IMR-90 (cell line): Measurements from ENCODE around the gene APBB1IP. TPM values are rescaled to one million over a fixed set of nuclear protein-coding genes. Genes with fewer than 3 reads are reported as not detected.
"Not testable (repeated sequence)": the region's sequence is repeated elsewhere in the genome, so short reads cannot be mapped to it uniquely, and the experiment has no call there.

Experiments
- ATAC-seq: fragments of 200-7000 bp; cut with Tn5 transposase; 2 replicates; pipeline ENCODE4 v1.9.1; 2020; ENCODE audit warnings: low read depth, mild to moderate bottlenecking, moderate library complexity
- BruUV-seq: library from RNA; stranded (reverse); fragments of 400-500 nt; replicated peaks from 2 replicates; lab custom pipeline; 2021; lab: Mats Ljungman, UMichigan
- CTCF ChIA-PET: fragments of 300-600 bp; formaldehyde crosslinking; extraction: SDS; loops from one replicate; lab custom pipeline; 2021; ENCODE audit warnings: antibody characterized with exemption; lab: Yijun Ruan, JAX
- POLR2A ChIA-PET: fragments of 300-600 bp; sonication (Branson Sonifier 250); formaldehyde crosslinking; loops from one replicate; lab custom pipeline; 2022; ENCODE audit warnings: antibody characterized with exemption; ENCODE audit not compliant: unreplicated experiment; lab: Charles Lee
- DNase-seq: peaks from one replicate; pipeline ENCODE4 v3.0.0; 2013
- H2AFZ ChIP-seq: replicated peaks from 2 replicates; pipeline ENCODE3; 2013; ENCODE audit warnings: low read length, mild to moderate bottlenecking; ENCODE audit not compliant: poor library complexity
- H2AK5ac ChIP-seq: 2 replicates; pipeline ENCODE4 v1.6.1; 2013; ENCODE audit warnings: low read depth, low read length, inconsistent platforms
- H2AK9ac ChIP-seq: replicated peaks from 2 replicates; pipeline ENCODE3; 2013; ENCODE audit warnings: mild to moderate bottlenecking, low read depth, low read length, moderate library complexity; ENCODE audit not compliant: poor library complexity
- H2BK120ac ChIP-seq: 2 replicates; pipeline ENCODE4 v1.6.1; 2013; ENCODE audit warnings: low read depth, low read length, inconsistent platforms
- H2BK15ac ChIP-seq: 3 replicates; pipeline ENCODE4 v1.6.1; 2013; ENCODE audit warnings: low read depth, low read length, inconsistent platforms
- H2BK20ac ChIP-seq: 2 replicates; pipeline ENCODE4 v1.6.1; 2013; ENCODE audit warnings: low read depth, mild to moderate bottlenecking, inconsistent platforms, low read length, moderate library complexity
- H2BK5ac ChIP-seq: 2 replicates; pipeline ENCODE4 v1.6.1; 2013; ENCODE audit warnings: mild to moderate bottlenecking, low read depth, low read length, inconsistent platforms; ENCODE audit not compliant: poor library complexity, severe bottlenecking
- H3K14ac ChIP-seq: replicated peaks from 2 replicates; pipeline ENCODE4 v1.6.1; 2013; ENCODE audit warnings: low read depth, low read length, inconsistent platforms
- H3K18ac ChIP-seq: 2 replicates; pipeline ENCODE4 v1.6.1; 2013; ENCODE audit warnings: low read depth, low read length, control low read depth
- H3K23ac ChIP-seq: 2 replicates; pipeline ENCODE4 v1.6.1; 2013; ENCODE audit warnings: low read depth, low read length, inconsistent platforms
- H3K27ac ChIP-seq: 2 replicates; pipeline ENCODE4 v1.5.1; 2013; ENCODE audit warnings: mild to moderate bottlenecking, control low read depth, low read length; ENCODE audit not compliant: insufficient read depth
- H3K27me3 ChIP-seq: 2 replicates; pipeline ENCODE4 v1.6.1; 2013; ENCODE audit warnings: low read length; ENCODE audit not compliant: control insufficient read depth, insufficient read depth
- H3K36me3 ChIP-seq: 2 replicates; pipeline ENCODE4 v1.6.1; 2013; ENCODE audit warnings: low read length, mixed read lengths; ENCODE audit not compliant: control insufficient read depth, insufficient read depth
- H3K4ac ChIP-seq: 2 replicates; pipeline ENCODE4 v1.6.1; 2013; ENCODE audit warnings: low read depth, low read length, inconsistent platforms
- H3K4me1 ChIP-seq: 2 replicates; pipeline ENCODE4 v1.6.1; 2013; ENCODE audit warnings: low read length, mixed read lengths; ENCODE audit not compliant: control insufficient read depth, insufficient read depth
- H3K4me2 ChIP-seq: 2 replicates; pipeline ENCODE4 v1.6.1; 2013; ENCODE audit warnings: low read depth, mild to moderate bottlenecking, control low read depth, low read length, moderate library complexity
- H3K4me3 ChIP-seq: 2 replicates; pipeline ENCODE4 v1.5.1; 2013; ENCODE audit warnings: low read depth, mild to moderate bottlenecking, control low read depth, low read length, moderate library complexity; ENCODE audit not compliant: insufficient read depth
- H3K56ac ChIP-seq: 2 replicates; pipeline ENCODE4 v1.6.1; 2013; ENCODE audit warnings: low read length, inconsistent platforms; ENCODE audit not compliant: insufficient read depth; ENCODE audit errors: extremely low read depth
- H3K79me1 ChIP-seq, 2 experiments: 2 replicates each; pipeline ENCODE4 v1.6.1; 2013; ENCODE audit warnings: low read length in 2 of 2, inconsistent platforms in 1 of 2, low read depth in 1 of 2
- H3K9ac ChIP-seq: 2 replicates; pipeline ENCODE4 v1.6.1; 2013; ENCODE audit warnings: low read depth, low read length, control low read depth
- H3K9me1 ChIP-seq: 2 replicates; pipeline ENCODE4 v1.6.1; 2013; ENCODE audit warnings: low read length, inconsistent platforms; ENCODE audit not compliant: insufficient read depth
- H3K9me3 ChIP-seq: 2 replicates; pipeline ENCODE4 v1.6.1; 2013; ENCODE audit warnings: low read length; ENCODE audit not compliant: control insufficient read depth, insufficient read depth
- H4K20me1 ChIP-seq: 2 replicates; pipeline ENCODE4 v1.6.1; 2013; ENCODE audit warnings: low read length, inconsistent platforms; ENCODE audit not compliant: insufficient read depth
- H4K5ac ChIP-seq: 2 replicates; pipeline ENCODE4 v1.6.1; 2013; ENCODE audit warnings: mild to moderate bottlenecking, low read depth, low read length, control low read depth
- H4K8ac ChIP-seq, 2 experiments: 2 replicates each; pipeline ENCODE4 v1.6.1; 2013; ENCODE audit warnings: low read depth in 2 of 2, low read length in 2 of 2, control low read depth in 1 of 2, inconsistent platforms in 1 of 2
- H4K91ac ChIP-seq: 2 replicates; pipeline ENCODE4 v1.6.1; 2013; ENCODE audit warnings: low read depth, low read length, inconsistent platforms; ENCODE audit not compliant: insufficient read depth
- WGBS, 2 experiments: methylation state at CpG; one replicate each; pipeline versions ENCODE4 v1.1.5 to v1.1.7; 2013; ENCODE audit warnings: missing lambda C conversion rate in 2 of 2; ENCODE audit not compliant: insufficient read length in 1 of 2; ENCODE audit errors: extremely low coverage in 2 of 2; 5-methylcytosine and 5-hydroxymethylcytosine counted together
- dilution Hi-C: fragments of 300-500 bp; cut with HindIII; formaldehyde crosslinking; loops from one replicate; pipeline ENCODE4 v1.14.3; 2018; ENCODE audit warnings: low sequenced_read_pairs; ENCODE audit not compliant: unreplicated experiment
- in situ Hi-C: fragments of 300-500 bp; cut with MboI; formaldehyde crosslinking; loops from 3 replicates; pipeline ENCODE4 v1.14.3; 2019; ENCODE audit warnings: low sequenced_read_pairs, inconsistent platforms, mixed read lengths
- intact Hi-C: fragments of 100-400 bp; cut with micrococcal nuclease; formaldehyde crosslinking; loops from 2 replicates; pipeline ENCODE4 v1.10.0; 2022
- polyA plus RNA-seq, 3 experiments: library from polyadenylated mRNA; depleted of rRNA; stranded (reverse); fragments of >200 nt; gene quantifications; 2 replicates each; pipeline ENCODE4 v1.2.3, GENCODE V29; 2012; ENCODE audit warnings: low replicate concordance in 1 of 3
- total RNA-seq: library from RNA; depleted of rRNA; stranded (reverse); fragments of >200 nt; gene quantifications from 2 replicates; pipeline ENCODE4 v1.2.3, GENCODE V29; 2012

APBB1IP gene
- total and polyA plus RNA-seq, 2 of the 4 experiments (the other 2 are of a cell fraction): not detected

- H3K14ac ChIP-seq, H4K8ac ChIP-seq, H2BK15ac ChIP-seq, H2AK5ac ChIP-seq, POLR2A ChIA-PET, H4K91ac ChIP-seq, DNase-seq, H2BK20ac ChIP-seq, H3K9me3 ChIP-seq, H3K23ac ChIP-seq, H3K18ac ChIP-seq, CTCF ChIA-PET, H3K4me1 ChIP-seq, H4K5ac ChIP-seq, H3K4me3 ChIP-seq, H3K79me1 ChIP-seq, H2AFZ ChIP-seq, H2BK120ac ChIP-seq, in situ Hi-C loops, H3K9ac ChIP-seq, H3K56ac ChIP-seq, H3K4me2 ChIP-seq, H3K27me3 ChIP-seq, H3K4ac ChIP-seq, intact Hi-C loops, H2AK9ac ChIP-seq, dilution Hi-C loops, H3K9me1 ChIP-seq, H4K20me1 ChIP-seq, H3K36me3 ChIP-seq, ATAC-seq, H3K27ac ChIP-seq, BruUV-seq, H2BK5ac ChIP-seq: not testable (repeated sequence)
- WGBS, 2 experiments: no CpG with 5 or more reads among the region's 5 CpGs
These were observed 151.7 kb downstream of the APBB1IP start for GRCh38 chr10:26589813-26590212.
